SU-DHL-6 (cell line): ENCODE results near the gene KNDC1.

Source experiments
- H2AFZ ChIP-seq: fragments of 200-600 bp; sonication (generic); 2 replicates; pipeline ENCODE4 v1.6.1; 2014; ENCODE audit warnings: low read depth, mild to moderate bottlenecking, moderate library complexity, mixed read lengths, antibody characterized with exemption, low read length; ENCODE audit not compliant: severe bottlenecking
- H3F3A ChIP-seq: fragments of 200-600 bp; shearing (Covaris generic); 2 replicates; pipeline ENCODE4 v1.6.0; 2016; ENCODE audit warnings: antibody characterized with exemption, mild to moderate bottlenecking; ENCODE audit not compliant: insufficient read depth
- H3K27ac ChIP-seq: fragments of 200-600 bp; sonication (generic); 2 replicates; pipeline ENCODE4 v1.5.1; 2016; ENCODE audit warnings: low read depth, mild to moderate bottlenecking, low read length, moderate library complexity, mixed read lengths
- H3K27me3 ChIP-seq: fragments of 200-600 bp; sonication (generic), shearing (Covaris generic); 2 replicates; pipeline ENCODE4 v1.6.0; 2014; ENCODE audit warnings: mild to moderate bottlenecking, low read length
- H3K36me3 ChIP-seq: fragments of 200-600 bp; sonication (generic); 2 replicates; pipeline ENCODE4 v1.6.1; 2014; ENCODE audit warnings: mild to moderate bottlenecking, low read length, mixed read lengths
- H3K4me2 ChIP-seq: fragments of 300-600, 200-600 bp; shearing (Covaris generic), sonication (generic); 2 replicates; pipeline ENCODE4 v1.6.0; 2014; ENCODE audit warnings: low read length, low read depth, mild to moderate bottlenecking; ENCODE audit not compliant: poor library complexity, severe bottlenecking
- H3K4me3 ChIP-seq: fragments of 200-600 bp; sonication (generic); 2 replicates; pipeline ENCODE4 v1.5.1; 2014; ENCODE audit warnings: antibody characterized with exemption, low read length, mild to moderate bottlenecking, mixed read lengths; ENCODE audit not compliant: insufficient read depth, poor library complexity, severe bottlenecking
- H3K79me2 ChIP-seq: fragments of 200-600 bp; sonication (generic); 2 replicates; pipeline ENCODE4 v1.6.1; 2014; ENCODE audit warnings: mild to moderate bottlenecking, low read length, moderate library complexity; ENCODE audit not compliant: insufficient read depth
- H3K9ac ChIP-seq: fragments of 200-600 bp; sonication (generic); 2 replicates; pipeline ENCODE4 v1.7.0; 2014; ENCODE audit warnings: mild to moderate bottlenecking, low read length
- H3K9me2 ChIP-seq: fragments of 200-600 bp; sonication (generic); replicated peaks from 2 replicates; pipeline ENCODE4 v1.6.1; 2014; ENCODE audit warnings: low read length; ENCODE audit not compliant: insufficient read depth
- H3K9me3 ChIP-seq: fragments of 200-600 bp; sonication (generic); 2 replicates; pipeline ENCODE4 v1.6.1; 2014; ENCODE audit warnings: low read length, mixed read lengths; ENCODE audit not compliant: insufficient read depth
- H4K20me1 ChIP-seq: fragments of 200-600 bp; sonication (generic); 2 replicates; pipeline ENCODE4 v1.6.1; 2014; ENCODE audit warnings: low read depth, mild to moderate bottlenecking, antibody characterized with exemption, low read length, moderate library complexity, mixed read lengths
- CTCF ChIP-seq: fragments of 200-600 bp; sonication (generic); IDR thresholded peaks from one replicate; pipeline ENCODE4 v1.5.1; 2017; ENCODE audit warnings: antibody characterized with exemption, mild to moderate bottlenecking, low read length, moderate library complexity; ENCODE audit not compliant: insufficient read depth, poor library complexity, severe bottlenecking
- EZH2phosphoT487 ChIP-seq: fragments of 200-600 bp; sonication (generic), shearing (Covaris generic); conservative IDR thresholded peaks from 2 replicates; pipeline ENCODE4 v1.6.1; 2018; ENCODE audit warnings: mild to moderate bottlenecking, antibody characterized with exemption, low read length, moderate library complexity, mixed read lengths

KNDC1 gene

GRCh38 chr10:133123746-133124356 lies 36.2 kb upstream of the KNDC1 start:
- TF ChIP-seq CTCF (no peak), EZH2phosphoT487 (no peak)
- Histone ChIP-seq H4K20me1 (no peaks in the 10 kb centered on the region), H3K9me3 (no peaks in the 10 kb centered on the region), H2AFZ (no peak overlapping the region), H3K9me2 (no peaks in the 10 kb centered on the region), H3K79me2 (no peaks in the 10 kb centered on the region), H3K4me3 (no peak overlapping the region), H3K36me3 (no peaks in the 10 kb centered on the region), H3F3A (no peaks in the 10 kb centered on the region), H3K4me2 (no peak overlapping the region), H3K27me3 (no peaks in the 10 kb centered on the region), H3K27ac (no peak overlapping the region), H3K9ac (no peak overlapping the region)

GRCh38 chr10:133124357-133125211 lies 35.4 kb upstream of the KNDC1 start:
- Histone ChIP-seq H4K20me1 (no peaks in the 10 kb centered on the region), H3K27me3 (no peaks in the 10 kb centered on the region), H3K4me2 (no peak overlapping the region), H3K9ac (no peak overlapping the region), H3K79me2 (no peaks in the 10 kb centered on the region), H3K4me3 (no peak overlapping the region), H3K9me3 (no peaks in the 10 kb centered on the region), H2AFZ (no peak overlapping the region), H3K27ac (no peak overlapping the region), H3K36me3 (no peaks in the 10 kb centered on the region), H3K9me2 (no peaks in the 10 kb centered on the region), H3F3A (no peaks in the 10 kb centered on the region)
- TF ChIP-seq EZH2phosphoT487 = no peak
- TF ChIP-seq CTCF = no peak

DNA sequence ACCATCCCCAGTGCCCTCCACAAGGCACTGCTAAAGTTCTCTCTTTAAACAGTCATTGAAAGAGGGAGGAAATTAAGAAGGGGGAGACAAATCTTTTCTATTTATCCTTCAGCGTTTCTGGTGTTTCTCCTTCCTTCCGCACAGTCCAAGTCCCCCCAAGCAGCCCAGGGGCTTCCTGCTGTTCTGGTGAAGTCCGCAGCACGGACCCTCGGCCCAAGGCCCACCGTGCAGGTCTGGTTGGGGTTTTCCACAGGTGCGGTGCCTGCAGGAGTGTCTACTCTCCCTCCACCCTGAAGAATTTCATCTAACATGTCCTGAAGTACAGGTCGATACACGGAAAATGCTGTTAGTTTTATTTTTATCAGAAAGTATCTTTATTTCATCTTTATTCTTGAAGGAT lies 34.1 kb upstream of the KNDC1 start:
- Histone ChIP-seq H3K9me2 (no peaks in the 10 kb centered on the region), H3K79me2 (no peaks in the 10 kb centered on the region), H3K9me3 (no peaks in the 10 kb centered on the region), H2AFZ (no peak overlapping the region), H3K27ac (no peak overlapping the region), H3K4me2 (no peak overlapping the region), H3K36me3 (no peaks in the 10 kb centered on the region), H3K9ac (no peak overlapping the region), H3F3A (no peaks in the 10 kb centered on the region), H3K4me3 (no peak overlapping the region), H3K27me3 (no peaks in the 10 kb centered on the region), H4K20me1 (no peaks in the 10 kb centered on the region)
- TF ChIP-seq EZH2phosphoT487 (no peak), CTCF (no peak)
